RPMI7951 (cell line): ENCODE data around the gene CTF1. TPM values are rescaled to one million over a fixed set of nuclear protein-coding genes. Genes with fewer than 3 reads are reported as not detected.
"Not testable (repeated sequence)": the region's sequence is repeated elsewhere in the genome, so short reads cannot be mapped to it uniquely, and the experiment has no call there.

Source experiments
- DNase-seq: peaks from one replicate; pipeline ENCODE4 v3.0.0-alpha.2; 2012; ENCODE audit warnings: low read depth
- total RNA-seq: library from RNA; depleted of rRNA; stranded (reverse); fragments of >200 nt; shearing (Covaris generic); gene quantifications from 2 replicates; pipeline ENCODE4 v1.2.3, GENCODE V29; 2014

CTF1 gene
- total RNA-seq, 1 experiment from 2014 or later = 0.24 TPM

DNA sequence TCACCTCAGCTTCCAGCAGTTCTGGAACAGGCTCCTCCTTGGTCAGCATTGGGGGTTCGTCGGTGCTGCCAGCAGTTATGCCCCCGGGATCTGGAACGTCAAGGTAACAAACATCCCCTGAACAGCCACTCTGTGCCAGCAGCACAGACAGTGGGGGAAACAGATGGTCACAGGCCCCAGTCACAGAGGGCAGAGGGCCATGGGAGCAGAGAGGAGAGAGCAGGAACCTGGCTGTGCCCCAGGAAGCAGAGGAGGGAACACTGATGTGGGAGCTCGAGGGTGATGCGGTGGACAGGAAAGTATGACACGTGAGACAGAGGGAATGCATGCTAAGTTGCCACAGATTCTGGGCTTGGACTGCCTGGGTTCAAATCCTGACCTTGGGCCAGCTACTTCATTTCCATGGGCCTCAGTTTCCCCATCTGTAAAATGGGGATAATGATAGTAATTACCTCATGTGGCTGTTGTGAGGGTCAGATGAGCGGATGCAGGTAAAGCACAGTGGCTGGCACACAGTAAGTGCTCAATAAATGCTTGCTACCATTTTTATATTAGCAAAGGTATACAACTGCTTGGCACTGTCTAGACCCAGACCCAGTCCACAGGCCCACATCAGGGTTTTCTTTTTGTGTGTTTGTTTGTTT is 7.4 kb upstream of the CTF1 start:
- no peak for DNase-seq

DNA sequence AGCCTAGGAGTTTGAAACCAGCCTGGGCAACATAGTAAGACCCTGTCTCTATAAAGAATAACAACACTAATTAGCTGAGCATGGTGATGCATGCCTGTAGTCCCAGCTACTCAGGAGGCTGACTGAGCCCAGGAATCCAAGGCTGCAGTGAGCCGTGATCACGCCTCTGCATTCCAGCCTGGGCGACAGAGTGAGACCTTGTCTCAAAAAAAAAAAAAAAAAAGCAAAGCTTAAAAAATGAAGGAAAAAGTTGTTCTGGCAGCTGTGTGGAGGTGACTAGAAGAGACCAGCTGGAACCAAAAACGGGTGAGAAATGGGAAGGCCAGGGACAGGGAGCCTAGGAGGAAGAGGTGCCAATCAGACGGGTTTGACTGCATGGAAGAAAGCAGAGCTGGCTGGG is 6.7 kb upstream of the CTF1 start:
- no peak for DNase-seq

DNA sequence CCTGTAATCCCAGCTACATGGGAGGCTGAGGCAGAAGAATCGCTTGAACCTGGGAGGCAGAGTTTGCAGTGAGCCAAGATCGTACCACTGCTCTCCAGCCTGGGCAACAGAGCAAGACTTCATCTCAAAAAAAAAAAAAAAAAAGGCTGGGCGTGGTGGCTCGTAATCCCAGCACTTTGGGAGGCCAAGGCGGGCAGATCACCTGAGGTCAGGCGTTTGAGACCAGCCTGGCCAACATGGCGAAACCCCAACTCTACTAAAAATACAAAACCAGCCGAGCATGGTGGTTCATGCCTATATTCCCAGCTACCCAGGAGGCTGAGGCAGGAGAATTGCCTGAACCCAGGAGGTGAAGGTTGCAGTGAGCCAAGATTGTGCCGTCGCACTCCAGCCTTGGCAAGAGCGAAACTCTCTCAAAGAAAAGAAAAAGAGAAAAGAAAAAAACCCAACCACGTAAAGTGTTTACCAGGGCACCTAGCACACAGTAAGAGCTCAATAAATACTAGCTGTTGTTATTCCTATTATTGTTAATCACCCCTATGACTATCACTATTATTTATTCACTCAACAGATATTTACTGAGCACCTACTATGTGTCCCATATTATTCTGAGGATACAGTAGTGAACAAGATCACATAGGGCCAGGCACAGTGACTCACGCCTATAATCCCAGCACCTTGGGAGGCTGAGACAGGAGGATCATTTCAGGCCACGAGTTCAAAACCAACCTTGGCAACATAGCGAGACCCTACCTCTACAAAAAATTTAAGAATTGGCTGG is 5.2 kb upstream of the CTF1 start:
- not testable (repeated sequence) for DNase-seq

DNA sequence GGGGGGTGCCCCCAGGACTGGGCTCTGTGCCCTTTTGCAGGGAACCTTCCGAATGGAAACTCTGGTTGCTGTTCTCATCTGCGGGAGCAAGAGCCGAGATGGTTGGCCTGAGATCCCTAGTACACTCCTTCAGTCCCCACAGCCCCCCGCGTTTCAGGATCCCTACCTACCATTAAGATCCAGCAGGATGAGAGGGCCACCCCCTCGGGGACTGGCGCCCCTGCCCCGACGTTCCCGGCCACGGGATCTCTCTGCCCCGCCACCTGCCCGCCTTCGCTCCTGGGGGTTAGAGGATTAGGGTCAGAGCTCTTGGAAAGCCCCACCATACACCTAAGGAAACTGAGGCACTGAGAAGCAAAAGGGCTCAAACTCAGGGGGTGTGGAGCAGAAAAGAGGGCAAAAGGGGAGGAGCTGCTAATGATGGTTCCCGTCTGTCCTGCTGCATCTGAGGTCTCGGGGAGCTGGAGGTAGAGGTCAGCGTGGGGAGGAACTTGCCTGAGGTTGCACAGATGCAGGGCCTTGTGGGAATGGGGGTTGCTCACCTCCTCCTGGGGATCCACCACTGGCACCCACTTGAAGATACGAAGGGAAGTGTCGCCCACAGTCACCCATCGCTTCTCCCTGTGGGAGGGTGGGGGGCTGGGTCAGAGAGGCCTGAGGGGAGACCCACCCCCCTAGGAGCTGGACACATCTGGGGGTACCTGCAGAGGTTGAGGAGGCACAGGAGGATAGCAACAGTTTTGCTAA is 3.6 kb upstream of the CTF1 start:
- no peak for DNase-seq

DNA sequence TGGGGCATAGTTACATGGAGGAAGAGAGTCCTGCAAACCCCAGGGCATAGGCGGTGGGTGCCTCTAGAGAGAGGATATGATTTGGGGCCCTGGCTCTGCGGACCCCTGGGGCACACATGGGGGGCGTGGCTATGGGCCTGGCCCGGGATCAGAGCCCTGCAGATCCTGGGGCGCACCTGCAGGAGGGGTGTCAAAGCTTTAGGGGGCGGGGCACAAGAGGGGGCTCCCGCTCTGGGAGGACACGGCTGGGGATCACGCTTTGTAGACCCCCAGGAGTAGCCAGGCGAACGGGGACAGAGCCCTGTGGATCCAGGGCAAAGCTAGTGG is 3.0 kb upstream of the CTF1 start:
- DNase-seq = no peak

DNA sequence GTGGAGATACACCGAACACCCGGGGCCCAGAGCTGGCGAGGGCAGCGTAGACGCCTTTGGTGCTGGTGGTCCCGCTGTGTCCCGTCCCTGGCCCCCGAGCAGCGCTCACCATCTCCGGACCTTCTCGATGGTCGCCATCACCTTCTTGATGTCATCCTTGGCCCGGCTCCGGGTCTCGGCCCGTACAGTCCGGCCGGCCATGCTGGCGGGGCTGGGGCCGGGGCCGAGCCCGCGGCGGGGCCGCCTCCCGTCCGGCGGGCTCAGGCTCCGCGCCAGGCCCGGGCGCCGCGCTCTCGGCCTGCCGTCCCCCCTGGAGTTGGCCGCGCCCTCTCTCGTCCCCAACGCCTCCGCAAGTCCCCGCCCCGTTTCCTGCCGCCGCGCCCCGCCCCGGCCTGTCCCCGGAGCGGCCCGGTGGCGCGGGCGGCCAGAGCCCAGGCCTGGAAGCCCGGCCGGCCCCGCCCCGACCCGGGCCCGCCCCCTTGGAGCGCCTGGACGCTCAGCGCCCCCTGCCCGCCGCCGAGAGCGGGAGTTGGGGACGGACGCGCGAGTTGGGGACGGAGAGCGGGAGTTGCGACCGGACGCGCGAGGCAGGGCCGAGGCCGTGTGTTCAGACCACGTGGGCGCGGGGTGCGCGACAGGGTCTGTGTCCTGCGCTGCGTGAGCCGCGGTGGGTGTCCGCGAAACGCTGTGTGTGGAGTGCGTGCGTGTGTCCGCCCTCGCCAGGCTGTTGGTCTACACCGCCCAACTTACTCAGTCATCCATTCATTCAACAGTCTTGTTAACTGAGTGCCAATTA is 2.5 kb upstream of the CTF1 start, which contains the start of gene BCL7C:
TSS of gene BCL7C (minus strand) at position 334 of the 796 bp plus-strand sequence. CDS start at position 201, 133 bp downstream.
- peak; percentile 88 for DNase-seq

DNA sequence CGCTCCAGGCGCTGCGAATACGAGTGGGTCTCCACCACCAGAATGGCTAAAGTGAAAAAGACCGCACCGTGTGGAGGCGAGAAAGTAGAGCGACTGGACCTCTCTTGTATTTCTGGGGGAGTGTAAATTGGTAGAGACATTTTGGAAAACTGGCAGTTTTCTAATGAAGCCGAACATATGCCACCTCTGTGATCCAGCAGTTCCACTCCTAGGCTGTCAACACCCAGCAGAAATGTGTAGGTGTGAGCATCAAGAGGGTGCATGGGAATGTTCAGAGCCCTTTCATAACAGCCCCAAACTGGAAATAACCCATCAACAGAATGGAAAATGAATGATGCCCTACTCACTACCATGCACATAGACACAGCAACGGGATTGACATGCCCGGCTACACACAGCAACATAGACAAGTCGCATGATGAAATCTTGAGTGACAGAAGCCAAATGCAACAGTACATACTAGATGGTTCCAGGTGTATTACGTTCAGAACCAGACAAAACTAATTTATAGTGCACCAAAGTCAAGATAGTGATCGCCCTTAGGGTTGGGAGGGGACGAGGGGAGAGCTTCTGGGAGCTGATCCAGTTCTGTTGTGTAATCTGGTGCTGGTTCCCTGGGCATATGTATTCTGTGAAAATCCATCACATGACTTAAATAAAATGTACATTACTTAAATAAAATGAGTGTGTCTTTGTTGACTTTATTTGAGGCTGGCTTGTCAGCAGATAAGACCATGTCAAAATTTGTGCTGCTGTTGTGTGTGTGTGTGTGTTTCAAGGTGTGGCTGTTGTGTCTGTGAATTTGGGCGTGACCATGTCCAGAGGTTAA is 1.7 kb upstream of the CTF1 start:
- DNase-seq = no peak

DNA sequence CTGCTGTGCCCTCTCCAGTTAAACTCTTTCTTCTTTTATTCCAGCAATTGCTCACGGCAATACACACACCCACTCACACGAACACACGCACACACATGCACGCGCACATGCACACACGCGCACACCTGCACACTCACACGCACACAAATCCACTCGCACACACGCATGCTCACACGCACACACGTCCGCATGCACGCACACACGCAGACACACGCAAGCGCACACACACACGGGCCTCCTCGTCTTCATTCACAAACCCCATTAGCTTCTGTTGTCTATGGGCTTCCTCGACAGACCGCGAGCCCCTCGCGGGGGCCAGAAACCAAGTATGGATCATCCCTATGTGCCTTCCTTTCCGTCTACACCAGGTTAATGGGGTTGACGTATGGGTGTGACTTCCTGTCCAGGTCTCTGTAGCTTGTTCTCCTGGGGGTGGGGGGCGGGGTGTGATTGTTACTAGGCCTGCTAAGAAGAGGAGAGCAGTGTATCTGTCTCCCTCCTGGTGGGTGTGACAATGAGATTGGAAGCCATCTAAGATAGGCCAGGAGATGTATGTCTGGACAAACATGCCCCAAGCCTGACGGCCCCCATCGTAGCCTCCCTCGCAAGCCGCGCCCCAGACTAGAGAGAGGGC is 670 bp upstream of the CTF1 start:
- DNase-seq = no peak

DNA sequence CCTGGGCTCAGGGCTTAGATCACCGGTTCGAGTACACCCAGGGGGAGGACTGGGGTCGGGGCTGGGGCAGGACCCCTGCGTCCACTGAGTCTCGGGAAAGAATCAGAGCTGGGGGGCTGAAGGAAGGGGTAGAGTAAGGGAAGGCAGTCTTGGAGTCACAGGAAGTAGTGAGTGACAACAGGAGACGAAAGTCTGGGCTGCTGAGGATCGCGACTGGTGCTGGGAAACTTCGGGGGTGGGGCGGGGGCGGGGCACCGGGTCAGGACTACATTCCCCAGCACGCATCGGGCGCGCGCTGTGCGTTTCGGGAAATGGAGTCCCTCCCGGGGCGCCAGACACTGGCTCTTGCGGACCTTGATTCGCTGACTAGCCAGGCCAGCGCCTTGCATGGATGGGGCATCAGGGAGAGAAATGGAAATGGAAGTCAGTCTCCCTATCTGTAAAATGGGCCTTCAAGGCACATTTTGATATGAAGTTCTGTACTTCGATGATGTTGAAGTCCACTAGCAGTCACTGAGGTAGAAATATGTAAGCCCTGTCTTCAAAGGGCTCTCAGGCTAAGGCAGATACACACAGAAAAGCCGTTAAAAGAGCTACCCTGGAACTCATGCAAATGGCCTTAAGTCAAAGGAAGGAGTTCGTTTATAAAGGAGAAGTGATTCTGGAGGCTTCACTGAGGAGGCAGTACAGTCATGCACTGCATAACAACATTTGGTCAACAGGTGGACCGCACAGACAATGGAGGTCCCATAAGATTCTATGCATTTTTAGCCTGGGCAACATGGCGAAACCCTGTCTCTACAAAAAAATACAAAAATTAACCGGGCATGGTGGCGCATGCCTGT is 697 bp downstream of the CTF1 start:
- DNase-seq = peak; percentile 87

DNA sequence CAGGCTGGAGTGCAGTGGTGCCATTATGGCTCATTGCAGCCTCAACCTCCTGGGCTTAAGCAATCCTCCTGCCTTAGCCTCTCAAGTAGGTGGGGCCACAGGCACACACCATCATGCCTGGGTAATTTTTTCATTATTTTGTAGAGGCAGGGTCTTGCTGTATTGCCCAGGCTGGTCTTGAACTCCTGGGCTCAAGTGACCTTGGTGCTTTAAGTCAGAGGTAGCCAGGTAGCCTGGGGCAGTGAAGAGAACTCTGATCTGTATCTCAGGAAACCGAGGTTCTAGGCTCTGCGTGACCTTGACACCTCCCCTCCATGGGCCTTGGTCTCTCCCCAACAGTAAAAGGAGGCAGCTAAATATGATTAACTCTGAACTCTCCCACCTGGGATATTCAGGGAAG is 3.4 kb downstream of the CTF1 start:
- no peak for DNase-seq

DNA sequence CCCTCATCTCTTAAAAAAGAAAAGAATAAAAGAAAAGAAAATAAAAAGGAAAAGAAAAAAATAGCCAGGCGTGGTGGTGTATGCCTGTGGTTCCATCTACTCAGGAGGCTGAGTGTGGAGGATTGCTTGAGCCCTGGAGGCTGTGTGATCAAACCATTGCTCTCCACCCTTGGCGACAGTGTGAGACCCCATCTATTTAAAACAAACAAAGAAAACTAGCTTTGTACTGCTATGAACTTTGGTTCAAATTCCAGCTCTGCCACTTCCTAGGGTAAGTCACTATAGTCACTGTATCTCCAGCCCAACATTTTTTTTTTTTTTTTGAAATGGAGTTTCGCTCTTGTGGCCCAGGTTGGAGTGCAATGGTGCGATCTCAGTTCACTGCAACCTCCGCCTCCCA is 4.2 kb downstream of the CTF1 start:
- DNase-seq = no peak

DNA sequence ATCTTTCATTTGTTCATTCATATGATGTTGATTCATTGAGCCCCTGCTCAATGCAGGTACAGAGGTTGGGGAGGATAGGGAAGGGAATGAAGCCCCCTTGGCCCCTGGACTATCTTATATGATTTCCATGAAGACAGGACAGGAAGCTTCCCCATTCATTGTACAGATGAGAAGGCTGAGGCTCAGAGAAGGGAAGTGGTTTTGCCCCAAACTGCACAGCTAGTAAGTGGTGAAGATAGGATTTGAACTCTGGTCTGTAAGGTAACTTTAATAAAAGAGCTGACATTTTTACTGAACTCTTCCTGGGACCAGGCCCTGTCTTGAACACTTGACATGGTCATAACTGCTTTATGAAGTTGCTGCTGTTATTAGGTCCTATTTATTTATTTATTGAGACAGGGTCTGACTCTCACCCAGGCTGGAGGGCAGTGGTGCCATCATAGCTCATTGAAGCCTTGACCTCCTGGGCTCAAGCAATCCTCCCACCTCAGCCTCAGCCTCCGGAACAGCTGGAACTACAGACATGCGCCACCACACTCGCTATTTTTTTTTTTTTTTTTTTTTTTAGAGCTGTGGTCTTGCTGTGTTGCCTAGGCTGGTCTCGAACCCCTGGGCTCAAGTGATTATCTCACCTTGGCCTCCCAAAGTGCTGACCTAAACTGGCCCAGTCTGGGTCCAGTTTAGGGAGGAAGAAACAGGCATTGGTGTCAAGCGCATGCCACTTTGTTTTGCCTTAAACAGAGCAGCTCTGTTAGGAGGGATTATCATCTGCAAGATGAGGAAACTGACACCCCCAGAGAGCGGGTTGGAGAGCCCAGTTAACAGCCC is 5.0 kb downstream of the CTF1 start:
- DNase-seq = no peak

DNA sequence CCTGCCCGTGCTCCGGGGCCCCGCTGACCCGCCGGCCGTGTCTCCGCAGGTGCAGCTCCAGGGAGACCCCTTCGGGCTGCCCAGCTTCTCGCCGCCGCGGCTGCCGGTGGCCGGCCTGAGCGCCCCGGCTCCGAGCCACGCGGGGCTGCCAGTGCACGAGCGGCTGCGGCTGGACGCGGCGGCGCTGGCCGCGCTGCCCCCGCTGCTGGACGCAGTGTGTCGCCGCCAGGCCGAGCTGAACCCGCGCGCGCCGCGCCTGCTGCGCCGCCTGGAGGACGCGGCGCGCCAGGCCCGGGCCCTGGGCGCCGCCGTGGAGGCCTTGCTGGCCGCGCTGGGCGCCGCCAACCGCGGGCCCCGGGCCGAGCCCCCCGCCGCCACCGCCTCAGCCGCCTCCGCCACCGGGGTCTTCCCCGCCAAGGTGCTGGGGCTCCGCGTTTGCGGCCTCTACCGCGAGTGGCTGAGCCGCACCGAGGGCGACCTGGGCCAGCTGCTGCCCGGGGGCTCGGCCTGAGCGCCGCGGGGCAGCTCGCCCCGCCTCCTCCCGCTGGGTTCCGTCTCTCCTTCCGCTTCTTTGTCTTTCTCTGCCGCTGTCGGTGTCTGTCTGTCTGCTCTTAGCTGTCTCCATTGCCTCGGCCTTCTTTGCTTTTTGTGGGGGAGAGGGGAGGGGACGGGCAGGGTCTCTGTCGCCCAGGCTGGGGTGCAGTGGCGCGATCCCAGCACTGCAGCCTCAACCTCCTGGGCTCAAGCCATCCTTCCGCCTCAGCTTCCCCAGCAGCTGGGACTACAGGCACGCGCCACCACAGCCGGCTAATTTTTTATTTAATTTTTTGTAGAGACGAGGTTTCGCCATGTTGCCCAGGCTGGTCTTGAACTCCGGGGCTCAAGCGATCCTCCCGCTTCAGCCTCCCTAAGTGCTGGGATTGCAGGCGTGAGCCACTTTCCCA is 5.9 kb downstream of the CTF1 start:
- DNase-seq = peak; percentile 63

DNA sequence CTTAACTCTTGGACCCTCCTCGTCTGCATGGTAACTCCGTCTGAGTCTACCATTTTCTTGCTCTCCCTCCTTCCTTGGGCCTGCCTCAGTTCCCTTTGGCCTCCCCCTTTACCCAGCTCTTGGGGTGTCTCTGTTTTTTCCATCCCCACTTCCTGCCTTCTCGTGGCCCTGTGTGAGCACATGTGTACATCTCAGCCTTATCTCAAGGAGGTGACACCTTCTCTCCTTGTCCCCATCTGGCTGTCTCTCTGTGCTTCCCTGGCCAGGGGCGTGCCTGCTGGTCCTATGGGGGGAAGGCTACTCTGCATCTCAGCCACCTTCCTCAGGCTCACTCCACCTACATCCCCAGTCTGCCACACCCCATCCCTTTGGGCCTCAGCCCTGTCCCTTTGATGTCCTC is 6.6 kb downstream of the CTF1 start:
- no peak for DNase-seq

DNA sequence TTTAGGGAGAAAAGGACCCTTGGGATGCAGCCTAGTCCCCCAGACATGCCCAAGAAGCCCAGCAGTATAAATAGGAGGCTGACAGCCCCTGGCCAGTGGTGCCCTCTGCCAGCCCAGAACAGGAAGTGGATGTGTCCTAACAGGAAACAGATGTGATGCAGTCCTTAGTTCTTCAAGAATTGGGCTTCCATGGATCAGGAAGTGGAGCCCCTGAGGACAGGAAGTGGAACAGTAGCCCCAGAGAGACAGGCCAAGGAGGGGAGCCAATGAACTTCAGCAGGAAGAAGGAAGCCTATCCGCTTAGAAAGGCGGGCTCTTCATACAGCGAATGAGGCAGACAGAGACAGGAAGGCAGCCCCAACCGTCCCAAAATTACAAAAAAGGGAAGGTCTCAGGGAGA is 7.2 kb downstream of the CTF1 start:
- peak; percentile 35 for DNase-seq

DNA sequence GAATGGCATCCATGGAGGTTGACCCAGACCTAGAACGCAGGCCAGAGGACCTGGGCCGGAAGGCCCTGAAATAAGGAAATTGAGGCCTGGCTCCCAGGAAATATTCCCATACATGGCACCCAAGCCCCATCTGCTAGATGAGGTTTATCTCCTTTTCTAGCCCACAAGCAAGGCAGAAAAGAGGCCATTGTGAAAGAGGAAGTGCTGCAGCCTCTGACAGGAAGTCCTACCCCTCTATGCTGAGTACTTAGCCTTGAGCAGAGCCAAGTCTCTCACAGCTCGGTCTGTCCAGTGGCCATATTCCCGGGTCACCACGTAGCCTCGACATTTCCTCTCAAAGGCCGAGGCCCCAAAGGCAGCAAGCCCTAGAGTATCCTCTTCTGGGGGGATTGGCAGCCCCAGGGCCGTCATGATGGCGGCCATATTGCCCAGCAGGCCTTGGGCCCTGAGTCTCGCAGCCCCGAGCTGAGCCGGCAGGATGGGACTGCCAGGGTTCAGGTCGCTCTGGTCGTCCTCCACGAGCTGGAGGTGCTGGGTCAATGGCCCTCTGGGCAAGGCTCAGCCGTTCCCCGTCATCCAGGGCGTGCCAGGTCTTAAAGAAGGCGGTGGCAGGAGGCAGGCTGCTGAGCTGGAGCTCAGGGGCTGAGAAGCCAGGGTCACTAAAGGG is 7.8 kb downstream of the CTF1 start:
- DNase-seq = no peak

DNA sequence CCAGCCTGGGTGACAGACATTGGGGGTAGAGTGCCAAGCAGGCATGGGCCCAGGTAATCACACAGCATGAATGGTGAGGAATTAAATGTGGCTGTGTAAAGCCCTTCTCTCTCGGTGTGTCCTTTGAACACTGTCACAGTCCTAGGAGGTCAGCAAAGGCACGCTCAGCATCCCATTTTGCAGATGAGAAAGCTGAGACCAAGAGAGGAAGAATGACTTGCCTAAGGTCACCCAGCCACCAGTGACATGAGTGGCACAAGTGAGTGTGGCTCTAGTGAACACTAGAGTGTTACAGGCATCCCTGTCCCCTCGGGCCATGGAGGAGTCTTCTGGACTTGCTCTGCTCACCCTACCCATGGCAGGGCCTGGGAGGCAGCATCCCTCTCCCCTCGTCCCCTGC is 10.7 kb downstream of the CTF1 start:
- DNase-seq = no peak
